ENCODE measurements around the gene UNC5C.

Gene UNC5C

DNA sequence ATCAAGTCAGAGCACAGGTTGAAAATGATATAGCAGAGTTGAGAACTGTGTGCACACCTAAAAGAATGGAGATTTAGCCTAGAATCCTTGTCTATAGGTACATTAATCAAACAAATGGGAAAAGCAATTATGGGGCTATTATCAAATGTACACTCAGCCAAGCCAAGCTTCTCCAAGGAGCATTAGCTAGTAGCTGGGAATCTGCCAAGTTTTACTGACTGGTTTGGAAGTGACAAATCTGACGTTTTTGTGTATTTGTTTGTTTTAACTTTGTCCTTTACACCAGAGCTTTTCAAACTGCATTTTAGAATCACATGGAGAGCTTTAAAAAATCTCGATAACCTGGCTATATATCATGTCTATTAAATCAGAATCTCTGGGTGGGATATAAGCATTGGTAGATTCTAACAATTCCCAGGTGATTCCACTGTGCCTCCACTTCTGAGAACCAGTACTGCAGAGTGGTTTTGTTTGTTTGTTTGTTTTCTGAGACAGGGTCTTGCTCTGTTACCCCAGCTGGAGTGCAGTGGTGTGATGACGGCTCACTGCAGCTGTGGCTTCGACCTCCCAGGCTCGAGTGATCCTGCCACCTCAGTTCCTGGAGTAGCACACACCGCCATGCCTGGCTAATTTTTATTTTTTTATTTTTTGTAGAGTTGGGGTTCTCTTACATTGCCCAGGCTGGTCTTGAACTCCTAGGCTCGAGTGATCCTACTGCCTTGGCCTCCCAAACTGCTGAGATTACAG, 279.8 kb downstream of the UNC5C start:
- no peak for DNase-seq (ENCODE audit: low read depth, low spot score)

DNA sequence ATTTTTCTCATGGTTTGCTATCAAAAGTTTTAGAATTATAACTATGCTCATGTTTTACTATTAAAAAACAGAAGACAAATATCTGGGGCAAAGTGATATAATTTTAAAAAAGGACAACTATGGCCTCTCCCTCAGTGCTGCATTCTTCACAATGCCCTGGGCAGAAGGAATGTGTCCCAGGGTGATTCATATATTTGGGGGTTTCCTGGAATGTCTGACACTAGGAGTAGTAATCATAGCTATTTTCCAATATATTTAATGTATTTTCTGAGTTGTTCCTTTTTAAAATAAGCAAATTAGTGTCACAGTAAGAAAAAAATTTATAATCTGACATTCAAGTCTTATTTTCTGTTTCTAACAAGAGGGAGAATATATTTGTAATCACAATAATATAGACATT, 281.7 kb downstream of the UNC5C start:
- no peak for DNase-seq (ENCODE audit: low read depth, low spot score)

DNA sequence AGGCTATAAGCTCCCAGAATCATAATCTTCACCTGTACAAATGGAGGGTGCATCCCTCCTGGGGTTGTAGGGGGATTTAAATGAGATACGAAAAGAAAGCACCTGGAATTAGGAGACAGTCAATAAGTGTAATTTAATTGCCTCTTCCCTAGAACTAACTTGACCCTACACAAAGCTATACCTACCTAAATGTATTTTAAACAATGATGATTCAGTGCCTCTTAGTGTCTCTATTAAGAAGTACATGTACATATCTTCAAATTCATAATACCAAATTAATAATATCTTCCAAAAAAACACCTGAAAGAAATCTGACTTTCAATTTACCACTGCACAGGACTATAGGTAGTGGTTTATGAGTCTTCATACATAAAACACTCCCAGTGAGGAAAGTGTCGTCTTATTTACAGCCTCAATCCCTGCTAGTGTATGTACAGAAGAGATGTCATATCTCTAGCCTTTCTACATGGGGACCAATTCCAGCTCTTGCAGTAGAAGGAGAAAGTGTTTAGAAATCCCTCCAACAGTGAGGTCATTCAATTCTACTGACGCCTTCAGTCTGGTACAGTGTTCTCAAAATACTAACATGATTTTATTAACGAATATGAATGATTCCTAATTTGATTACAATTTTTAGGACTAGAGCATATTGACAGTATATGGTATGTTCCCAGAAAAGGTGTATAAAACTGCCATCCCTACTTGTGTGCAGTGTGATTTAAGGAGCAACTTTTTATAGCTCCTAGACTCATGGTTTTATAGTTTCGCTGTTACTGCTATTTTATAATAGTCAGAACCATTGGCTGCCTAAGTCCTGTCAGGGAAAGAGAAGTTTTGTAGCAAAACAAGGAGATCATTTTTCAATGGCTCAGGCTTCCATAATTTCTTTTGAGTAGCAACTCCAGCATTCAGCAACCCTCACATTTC, 282.7 kb downstream of the UNC5C start:
- DNase-seq (ENCODE audit: low read depth, low spot score): no peak

DNA sequence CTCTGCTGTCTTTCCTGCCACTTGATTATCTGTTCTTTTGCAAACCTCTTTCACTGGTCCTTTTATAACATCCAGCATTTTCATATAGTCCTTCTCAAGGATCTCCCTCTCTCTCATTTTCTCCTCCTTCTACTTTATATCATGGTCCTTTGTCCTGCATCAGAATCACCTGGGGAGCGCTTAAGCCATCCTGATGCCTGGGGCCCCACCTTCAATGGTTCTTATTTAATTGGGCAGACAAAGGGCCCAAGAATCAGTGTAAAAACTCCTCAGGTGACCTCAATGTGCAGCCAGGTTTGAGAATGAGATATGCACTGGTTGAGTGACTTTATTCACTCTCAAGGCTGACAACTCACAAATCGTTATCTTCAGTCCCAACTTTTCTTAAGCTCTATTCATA, 283.9 kb downstream of the UNC5C start:
- DNase-seq (ENCODE audit: low read depth, low spot score): no peak

DNA sequence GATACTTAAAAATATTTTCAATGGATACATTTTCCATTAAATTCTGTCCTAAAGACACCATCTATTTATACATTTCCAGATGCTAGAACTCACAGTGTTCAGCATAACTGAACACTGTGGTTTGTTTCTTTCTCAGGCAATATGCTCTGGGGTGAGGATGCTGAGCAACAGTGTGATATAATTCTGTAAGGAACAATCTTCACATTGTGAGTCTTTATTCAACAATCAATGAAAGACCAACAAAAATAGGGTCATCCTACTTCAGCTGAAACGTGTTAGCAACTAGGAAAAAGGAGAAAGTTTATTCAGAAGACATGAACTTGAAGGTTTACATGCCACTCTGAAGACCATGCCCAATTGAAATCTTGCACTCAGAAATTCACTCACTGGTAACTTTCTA, 284.8 kb downstream of the UNC5C start:
- no peak for DNase-seq (ENCODE audit: low read depth, low spot score)

DNA sequence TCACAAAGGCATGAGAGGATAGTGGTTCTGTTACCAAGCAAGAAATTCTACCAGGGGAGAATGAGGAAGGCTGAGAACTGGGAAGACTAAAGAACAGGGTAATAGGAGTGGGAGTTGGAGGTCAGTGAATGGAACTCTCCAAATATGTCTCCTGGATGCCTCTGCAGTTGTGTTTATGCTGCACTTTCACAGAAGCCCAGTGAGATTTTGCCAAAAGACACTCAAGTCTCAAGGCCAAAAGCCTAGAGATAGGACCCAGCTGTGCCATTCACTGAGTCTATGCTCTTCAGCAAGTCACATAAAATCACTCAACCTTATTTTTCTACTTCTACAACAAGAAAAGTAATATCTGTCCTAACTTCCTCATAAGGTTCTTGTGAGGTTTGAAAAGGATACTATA, 285.4 kb downstream of the UNC5C start:
- no peak for DNase-seq (ENCODE audit: low read depth, low spot score)

DNA sequence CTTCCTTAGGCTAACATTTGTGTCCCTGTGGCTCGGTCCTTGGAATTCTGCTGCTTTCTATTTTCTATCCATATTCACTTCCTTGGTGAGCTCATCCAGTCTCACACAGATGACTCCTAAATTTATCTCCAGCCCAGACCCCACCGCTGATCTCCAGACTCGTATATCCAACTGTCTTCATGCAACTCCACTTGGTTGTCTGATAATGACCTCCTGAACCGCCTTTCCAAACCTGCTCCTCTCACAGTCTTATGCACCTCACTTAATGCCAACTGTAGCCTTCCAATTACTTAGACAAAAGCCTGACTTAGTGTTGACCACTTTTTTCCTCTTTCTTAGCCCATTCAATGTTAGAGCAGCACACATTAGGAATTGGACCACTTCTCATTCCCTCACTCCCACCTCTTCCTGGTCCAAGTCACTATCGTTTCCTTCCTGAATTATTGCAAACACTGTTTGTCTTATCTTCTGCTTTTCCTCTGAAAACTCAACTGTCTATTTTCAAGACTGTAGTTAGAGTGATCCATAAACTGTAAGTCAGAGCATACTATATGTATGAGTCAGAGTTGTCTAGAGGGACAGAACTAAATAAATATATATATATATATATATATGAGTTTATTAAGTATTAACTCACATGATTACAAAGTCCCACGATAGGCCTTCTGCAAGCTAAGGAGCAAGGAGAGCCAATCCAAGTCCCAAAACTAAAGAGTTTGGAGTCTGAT, 292.5 kb downstream of the UNC5C start:
- DNase-seq (ENCODE audit: low read depth, low spot score): no peak

DNA sequence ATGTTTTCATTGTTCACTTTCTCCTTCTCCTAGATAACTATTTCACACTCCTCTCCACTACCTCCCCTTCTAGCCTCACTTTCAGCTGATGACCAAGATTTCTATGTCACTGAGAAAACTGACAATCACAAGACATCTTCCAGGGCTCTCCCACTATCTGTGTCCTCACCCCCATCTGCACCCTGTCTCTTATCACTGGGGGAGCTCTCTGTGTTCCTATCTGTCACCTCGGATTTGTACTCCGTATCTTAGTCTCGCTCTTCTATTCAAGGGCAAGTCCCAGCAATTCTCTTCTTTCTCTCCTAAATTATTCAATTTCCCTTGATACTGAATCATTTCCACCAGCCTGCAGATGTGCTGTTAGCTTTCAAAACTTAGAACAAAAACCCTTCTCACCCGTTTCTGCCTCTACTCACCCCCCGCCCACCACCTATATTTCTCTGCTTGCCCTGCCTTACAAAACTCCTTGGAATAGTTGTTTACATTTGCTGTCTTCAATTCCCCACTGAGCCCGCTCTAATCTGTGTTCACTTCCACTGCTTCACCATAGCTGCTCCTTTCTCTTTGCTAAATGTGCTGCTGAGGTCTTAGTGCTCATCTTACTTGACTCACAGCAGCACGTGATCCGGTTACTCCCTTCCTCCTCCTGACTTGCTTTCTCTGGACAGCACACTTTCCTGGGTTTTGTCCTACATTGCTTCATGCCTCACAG, 293.2 kb downstream of the UNC5C start:
- no peak for DNase-seq (ENCODE audit: low read depth, low spot score)

DNA sequence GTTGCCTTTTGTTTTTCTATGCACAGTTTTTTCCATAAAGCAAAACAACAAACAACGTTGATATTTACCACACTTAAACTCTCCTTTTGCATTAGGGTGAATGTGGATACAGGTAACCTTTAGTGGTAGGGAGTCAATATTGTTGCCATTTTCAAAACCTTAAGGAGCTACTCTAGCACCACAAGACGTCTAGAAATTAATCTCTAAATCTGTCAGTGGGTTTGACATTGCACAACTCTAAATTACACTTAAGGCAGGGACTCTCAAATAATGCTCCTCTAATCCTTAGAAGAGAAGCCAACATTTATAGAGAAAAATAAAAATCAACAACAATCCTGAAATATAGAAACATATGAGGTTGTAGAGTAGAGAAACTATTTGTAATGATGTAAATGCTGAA, 297.2 kb downstream of the UNC5C start:
- DNase-seq (ENCODE audit: low read depth, low spot score): no peak

DNA sequence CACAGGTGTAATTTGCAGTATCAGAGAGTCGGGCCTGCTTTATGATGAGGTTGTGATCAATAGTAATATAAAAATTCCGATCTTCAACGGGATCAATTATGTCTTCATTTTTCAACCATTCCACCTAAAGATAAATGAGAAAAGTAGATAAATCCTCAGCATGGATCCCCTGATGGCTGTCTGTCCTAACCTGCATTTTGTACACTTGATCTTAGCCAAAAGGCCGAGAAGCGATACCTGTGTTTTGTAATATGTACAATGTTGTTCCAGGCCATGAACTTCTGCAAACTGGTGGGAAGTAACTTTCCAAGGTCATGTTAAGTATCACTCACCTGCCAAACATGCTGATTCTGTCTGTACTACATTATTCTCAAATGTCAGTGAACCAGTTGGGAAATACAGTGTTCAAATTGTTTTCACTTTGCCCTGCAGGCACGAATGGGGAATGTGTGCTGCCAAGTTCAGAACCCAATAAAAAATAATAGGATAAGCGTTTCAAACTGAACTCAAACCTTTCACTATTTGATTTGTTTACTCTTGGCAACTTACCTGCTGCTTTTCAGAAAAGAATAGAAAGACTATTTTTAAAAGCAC, 298.1 kb downstream of the UNC5C start:
- DNase-seq (ENCODE audit: low read depth, low spot score): no peak

DNA sequence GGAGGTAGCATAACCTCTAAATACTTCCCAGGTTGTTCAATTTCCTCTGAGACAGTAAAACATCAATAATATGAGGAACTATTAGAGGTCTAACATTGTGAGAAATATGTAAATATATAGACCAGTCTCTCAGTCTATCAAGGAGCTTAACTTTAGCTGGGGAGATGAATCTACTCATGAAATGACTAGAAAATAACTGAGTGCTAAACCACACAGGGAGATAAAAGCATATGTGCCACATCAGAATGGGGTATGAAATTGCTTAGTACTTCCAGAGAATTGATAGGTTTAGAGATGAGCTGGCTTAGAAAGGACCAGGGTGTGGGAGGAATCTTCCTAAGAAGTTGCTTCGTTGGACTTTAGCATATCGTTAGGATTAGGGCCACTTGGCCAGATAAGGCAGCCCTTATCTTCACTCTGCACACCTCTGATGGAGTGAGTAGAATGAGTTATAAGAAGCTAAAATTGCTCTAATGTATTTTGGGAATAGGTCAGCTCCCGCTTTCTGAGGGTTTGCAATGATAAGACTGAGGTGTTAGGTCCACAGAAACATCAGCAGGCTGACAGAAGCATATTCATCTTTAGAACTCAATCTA, 299.2 kb downstream of the UNC5C start:
- DNase-seq (ENCODE audit: low read depth, low spot score): no peak

DNA sequence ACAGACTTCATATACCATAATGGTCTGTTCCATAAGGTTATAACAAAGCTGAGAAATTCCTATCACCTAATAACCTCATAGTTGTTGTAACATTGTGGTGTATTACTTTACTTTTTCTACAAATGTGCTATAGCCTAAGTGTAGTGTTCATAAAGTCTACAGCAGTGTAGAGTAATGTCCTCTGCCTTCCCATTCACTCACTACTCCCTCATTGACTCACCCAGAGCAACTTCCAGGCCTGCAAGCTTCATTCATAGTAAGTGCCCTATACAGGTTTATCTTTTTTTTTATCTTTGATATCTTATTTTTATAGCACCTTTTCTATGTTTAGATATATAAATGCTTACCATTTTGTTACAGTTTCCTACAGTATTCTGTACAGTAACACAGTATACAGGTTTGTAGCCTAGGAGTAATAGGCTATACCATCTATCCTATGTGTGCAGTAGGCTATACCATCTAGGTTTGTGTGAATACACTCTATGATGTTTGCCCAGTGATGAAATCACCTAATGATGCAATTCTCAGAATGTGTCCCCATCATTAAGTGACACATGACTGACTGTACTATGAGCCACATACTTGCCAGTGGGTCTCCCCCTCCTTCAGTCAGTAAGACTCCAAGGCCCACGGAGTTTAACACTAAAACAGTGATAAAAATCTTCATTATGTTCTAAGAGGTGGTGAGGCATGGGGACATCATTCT, 299.9 kb downstream of the UNC5C start:
- no peak for DNase-seq (ENCODE audit: low read depth, low spot score)

DNA sequence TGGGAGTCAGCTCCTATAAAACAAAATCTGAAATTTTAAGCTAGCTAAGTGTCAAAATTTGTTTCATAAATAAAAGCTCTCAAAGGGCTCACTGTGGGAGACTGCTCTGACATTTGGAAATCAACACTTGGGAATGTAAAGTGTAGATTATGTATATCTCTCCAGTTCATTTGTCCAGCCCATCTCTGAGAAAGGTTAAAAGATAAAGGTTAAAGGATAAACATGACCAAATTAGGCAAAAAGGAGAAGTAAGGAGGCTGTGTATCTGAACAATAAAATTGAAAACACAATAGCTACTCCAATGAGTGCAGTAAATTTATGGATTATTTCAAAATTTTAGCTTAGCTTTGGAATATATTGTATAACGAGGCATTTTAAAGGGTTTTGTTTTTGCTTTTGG, 304.9 kb downstream of the UNC5C start:
- no peak for DNase-seq (ENCODE audit: low read depth, low spot score)

DNA sequence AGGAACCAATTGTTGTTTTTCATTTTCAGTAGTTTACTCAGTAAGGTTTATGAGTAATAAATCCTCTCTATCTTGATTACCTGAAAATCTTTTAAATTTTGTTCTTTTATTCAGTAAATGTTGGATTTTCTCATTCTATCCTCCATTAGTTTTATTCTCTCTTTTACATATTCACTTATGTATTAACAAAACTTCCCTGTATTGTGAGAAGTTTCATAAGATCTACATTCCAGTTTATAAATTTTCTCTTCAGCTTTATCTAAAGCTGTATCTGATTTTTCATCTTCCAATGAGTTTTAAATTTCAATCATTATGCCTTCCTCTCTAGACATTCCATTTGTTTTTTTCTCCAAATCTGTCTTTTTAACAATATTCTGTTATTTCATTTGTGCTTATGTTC, 310.2 kb downstream of the UNC5C start:
- no peak for DNase-seq (ENCODE audit: low read depth, low spot score)

DNA sequence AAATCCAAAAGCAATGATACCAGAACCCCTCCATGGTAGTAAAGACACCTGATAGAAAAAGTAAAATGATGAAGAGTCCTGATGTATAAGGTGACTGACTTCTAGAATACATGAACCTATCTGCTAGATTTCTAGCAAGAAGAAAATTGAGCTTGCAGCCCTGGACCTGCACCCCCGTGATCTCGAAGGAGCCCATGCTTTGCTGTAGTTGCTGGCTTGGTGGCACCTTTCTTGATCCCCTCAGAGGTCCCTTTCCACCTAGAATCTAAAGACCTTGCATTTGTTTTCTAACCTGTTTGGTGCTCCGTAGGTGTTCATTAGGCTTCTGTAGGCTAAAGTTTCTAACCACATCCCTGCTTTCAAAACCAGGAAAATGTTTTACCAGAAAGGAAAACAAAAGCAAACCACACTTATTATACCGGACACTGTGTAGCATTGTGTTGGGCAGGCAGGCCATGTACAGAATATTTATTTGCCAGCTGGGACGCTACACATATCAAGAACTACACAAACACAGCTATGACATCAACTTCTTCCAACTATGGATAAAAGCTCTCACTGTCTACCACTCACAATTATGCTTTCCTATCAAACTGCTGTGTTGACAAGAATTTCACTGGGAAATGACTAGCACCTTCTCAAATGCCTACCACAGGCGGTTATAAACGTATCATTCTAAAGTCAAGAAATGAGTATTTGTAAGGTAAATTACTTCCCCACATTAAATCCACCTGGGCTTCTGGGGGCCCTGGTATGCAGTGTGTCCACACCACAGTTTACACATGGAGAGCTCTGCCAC, 316.2 kb downstream of the UNC5C start:
- no peak for DNase-seq (ENCODE audit: low read depth, low spot score)

DNA sequence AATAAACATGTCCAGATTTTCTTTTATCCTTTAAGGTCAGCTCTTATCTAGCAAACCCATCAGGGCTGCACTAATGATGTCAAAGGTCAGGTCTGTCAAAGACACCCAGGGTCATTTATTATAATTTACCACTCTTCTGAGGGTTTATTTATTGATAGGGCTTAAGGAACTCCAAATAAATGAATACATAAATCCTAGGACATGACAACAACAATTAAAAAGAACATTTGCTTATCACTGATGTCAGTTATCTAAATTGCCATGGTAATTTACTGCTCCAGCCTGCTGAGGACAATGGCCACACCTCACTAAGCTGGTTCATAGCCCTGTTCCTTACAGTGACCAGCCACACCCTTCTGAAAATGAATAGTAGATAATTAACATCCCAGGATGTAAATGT, 317.1 kb downstream of the UNC5C start:
- no peak for DNase-seq (ENCODE audit: low read depth, low spot score)

DNA sequence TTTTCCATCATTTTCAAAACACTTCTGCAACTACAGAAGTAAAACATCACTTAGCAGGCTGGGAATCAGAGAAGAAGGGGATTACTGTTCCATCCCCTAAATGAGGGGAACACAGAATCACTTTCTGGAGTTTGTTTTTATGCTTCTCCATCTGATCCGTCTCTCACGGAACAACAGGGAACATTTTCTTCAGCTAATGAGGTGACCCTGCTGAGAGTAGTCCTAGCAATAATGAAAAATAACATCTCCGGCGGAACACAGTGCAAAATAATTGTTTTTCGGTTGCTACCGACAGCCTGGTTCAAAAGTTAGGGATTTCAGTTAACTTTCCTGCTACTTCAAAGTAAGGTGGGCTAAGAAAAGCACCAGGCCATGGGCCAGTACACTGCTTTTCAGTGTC, 322.9 kb downstream of the UNC5C start:
- DNase-seq (ENCODE audit: low read depth, low spot score): no peak

DNA sequence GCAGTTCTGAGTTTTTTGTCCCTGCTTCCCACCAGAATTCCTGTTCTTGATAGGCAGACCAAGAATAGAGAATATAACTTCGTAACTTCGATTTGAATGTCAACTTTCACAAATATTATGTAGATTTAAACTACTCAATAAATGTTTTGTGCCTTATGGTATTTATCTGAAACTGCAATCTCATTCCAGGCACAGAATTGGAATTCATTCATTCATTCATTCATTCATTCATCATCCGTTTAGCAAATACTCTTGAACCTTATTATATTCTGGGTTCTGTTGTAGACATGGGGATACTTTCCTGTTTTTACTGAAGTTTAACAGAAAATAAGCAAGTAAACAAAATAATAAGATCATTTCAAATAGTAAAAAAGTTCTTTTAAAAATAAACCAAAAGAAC, 324.4 kb downstream of the UNC5C start:
- DNase-seq (ENCODE audit: low read depth, low spot score): no peak

All from activated naive CD8-positive, alpha-beta T cell treated with anti-CD3 and anti-CD28 coated beads, Interleukin-2, amount 50 U/mL, for 16 hours (primary cell).